Pancreas (tissue), 10 donors: Measurements from ENCODE around the gene TSPAN32. TPM values are rescaled to one million over a fixed set of nuclear protein-coding genes. Genes with fewer than 3 reads are reported as not detected.

ENCODE experiments used
- ATAC-seq, 4 donors: fragments of 200-7000 bp; cut with Tn5 transposase; one replicate each; pipeline versions ENCODE4 v1.8.0 to v1.9.1; 2020; ENCODE audit warnings: mild to moderate bottlenecking in 4 of 4, moderate library complexity in 4 of 4
- DNase-seq, 6 donors: peaks; one replicate each; pipeline ENCODE4 v3.0.0-alpha.2; 2020
- FAIRE-seq: peaks from 2 replicates; lab custom pipeline; 2012; peaks lifted over from hg19 to GRCh38; lab: Jason Lieb, UNC
- H3K27ac ChIP-seq, 4 donors: fragments of 200-600 bp; sonication (generic); 1 replicate in 3 of 4; 2 replicates in 1 of 4; pipeline versions ENCODE4 v1.5.0 to v1.8.0; 2020
- H3K27me3 ChIP-seq, 4 donors: fragments of 200-600 bp; one replicate each; pipeline ENCODE4 v1.8.0; 2021
- H3K36me3 ChIP-seq, 3 donors: fragments of 200-600 bp; sonication (generic) in 1 of 3; one replicate each; pipeline versions ENCODE4 v1.5.0 to v1.8.0; 2020 to 2021
- H3K4me1 ChIP-seq, 3 donors: fragments of 200-600 bp; one replicate each; pipeline ENCODE4 v1.8.0; 2021
- H3K4me3 ChIP-seq, 4 donors: fragments of 200-600 bp; sonication (generic) in 2 of 4; one replicate each; pipeline versions ENCODE4 v1.5.0 to v1.8.0; 2020 to 2021
- H3K9me3 ChIP-seq, 4 donors: fragments of 200-600 bp; one replicate each; pipeline ENCODE4 v1.8.0; 2021
- WGBS, 2 donors: extraction: QIAGEN DNeasy Blood & Tissue Kit; methylation state at CpG; one replicate each; pipeline ENCODE4 v1.1.7; 2013; 5-methylcytosine and 5-hydroxymethylcytosine counted together
- intact Hi-C, 3 donors: fragments of 100-400 bp; cut with DNase I; formaldehyde crosslinking; loops; one replicate each; pipeline versions ENCODE4 v1.11.1 to v1.14.2; 2022
- polyA plus RNA-seq, 2 donors: library from polyadenylated mRNA; stranded (reverse); fragments of 200-250 nt; gene quantifications; one replicate each; pipeline ENCODE4 v1.2.3, GENCODE V29; 2013
- total RNA-seq, 6 donors: library from RNA; stranded (reverse); fragmentation: NEBNext Ultra II Directional in 4 of 6; extraction: Animal tissue kit (Norgen Biotek cat#: 25700) in 4 of 6; gene quantifications; one replicate each; pipeline versions ENCODE4 v1.2.1 to v1.2.4, GENCODE V29; 2021 to 2023
- TF ChIP-seq, protein P1 (sequence below), 4 donors: fragments of 200-600 bp; sonication (generic) in 3 of 4; IDR thresholded peaks; one replicate each; pipeline versions ENCODE4 v1.5.0 to v1.8.0; 2021; ENCODE audit warnings: antibody characterized with exemption in 4 of 4
- donor health status: healthy with polysubstance abuse.
- donor health status: DM: no; HTN: no; CAD: no; lungs with moderate emphysema.
- donor health status: DM: no; HTN: no; CAD: no.
- donor health status: control.
- donor health status: control.
- donor health status: Bipolar disorder and iron deficiency.
- donor health status: DM: yes; HTN: yes; CAD: no.
- donor health status: DM: no; HTN: no; CAD: no.
- donor health status: DM: no; HTN: no; CAD: no.
- donor health status: DM: yes; HTN: yes; CAD: no.

The TSPAN32 gene
- total and polyA plus RNA-seq, 8 donors: 0.25 to 1.4 (median 0.49) TPM; not detected in 1

DNA sequence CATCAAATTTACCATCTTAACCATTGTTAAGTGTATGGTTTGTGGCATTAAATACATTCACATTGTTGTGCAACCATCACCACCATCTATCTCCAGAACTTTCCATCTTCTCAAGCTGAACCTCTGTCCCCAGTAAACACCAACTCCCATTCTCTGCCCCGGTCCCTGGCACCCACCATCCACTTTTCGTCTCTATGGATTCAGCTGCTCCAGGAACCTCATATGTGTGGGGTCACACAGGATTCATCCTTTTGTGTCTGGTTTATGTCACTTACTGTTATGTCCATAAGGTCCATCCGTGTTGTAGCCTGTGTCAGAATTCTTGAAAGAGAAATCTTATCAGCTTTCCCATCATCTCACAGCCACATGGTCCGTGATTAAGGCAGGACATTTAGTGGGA lies 16.3 kb downstream of the TSPAN32 start:
- H3K4me3 ChIP-seq: no peak overlapping the region
- no peak overlapping the region for H3K27ac ChIP-seq
- intact Hi-C loops: no loop called here
- H3K9me3 ChIP-seq: no peaks in the 10 kb centered on the region
- H3K4me1 ChIP-seq: peaks cover 9 to 12% (median 9%) of the 10 kb centered on the region in 3 donors
- FAIRE-seq (no peak), DNase-seq (no peak), ATAC-seq (no peak)
- WGBS, 2 donors: 78 to 86% methylated on average over 4 of the region's 4 CpGs
- no peaks in the 10 kb centered on the region for H3K27me3 ChIP-seq
- TF ChIP-seq, protein P1, sequence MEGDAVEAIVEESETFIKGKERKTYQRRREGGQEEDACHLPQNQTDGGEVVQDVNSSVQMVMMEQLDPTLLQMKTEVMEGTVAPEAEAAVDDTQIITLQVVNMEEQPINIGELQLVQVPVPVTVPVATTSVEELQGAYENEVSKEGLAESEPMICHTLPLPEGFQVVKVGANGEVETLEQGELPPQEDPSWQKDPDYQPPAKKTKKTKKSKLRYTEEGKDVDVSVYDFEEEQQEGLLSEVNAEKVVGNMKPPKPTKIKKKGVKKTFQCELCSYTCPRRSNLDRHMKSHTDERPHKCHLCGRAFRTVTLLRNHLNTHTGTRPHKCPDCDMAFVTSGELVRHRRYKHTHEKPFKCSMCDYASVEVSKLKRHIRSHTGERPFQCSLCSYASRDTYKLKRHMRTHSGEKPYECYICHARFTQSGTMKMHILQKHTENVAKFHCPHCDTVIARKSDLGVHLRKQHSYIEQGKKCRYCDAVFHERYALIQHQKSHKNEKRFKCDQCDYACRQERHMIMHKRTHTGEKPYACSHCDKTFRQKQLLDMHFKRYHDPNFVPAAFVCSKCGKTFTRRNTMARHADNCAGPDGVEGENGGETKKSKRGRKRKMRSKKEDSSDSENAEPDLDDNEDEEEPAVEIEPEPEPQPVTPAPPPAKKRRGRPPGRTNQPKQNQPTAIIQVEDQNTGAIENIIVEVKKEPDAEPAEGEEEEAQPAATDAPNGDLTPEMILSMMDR (IDR thresholded peaks at IDR 0.05): no peak
- no peaks in the 10 kb centered on the region for H3K36me3 ChIP-seq

DNA sequence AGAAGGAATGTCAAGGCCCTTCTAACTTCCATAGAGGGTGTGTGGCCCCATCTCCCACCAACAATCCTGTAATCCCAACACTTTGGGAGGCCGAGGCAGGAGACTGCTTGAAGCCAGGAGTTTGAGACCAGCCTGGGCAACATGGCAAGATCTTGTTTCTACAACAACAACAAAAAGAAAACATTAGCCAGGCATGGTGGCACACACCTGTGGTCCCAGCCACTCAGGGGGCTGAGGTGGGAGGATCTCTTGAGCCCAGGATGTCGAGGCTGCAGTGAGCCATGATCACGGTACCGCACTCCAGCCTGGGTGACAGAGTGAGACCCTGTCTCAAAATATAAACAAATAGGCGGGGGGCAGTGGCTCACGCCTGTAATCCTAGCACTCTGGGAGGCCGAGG lies 16.9 kb downstream of the TSPAN32 start:
- H3K36me3 ChIP-seq: no peaks in the 10 kb centered on the region
- TF ChIP-seq, protein P1 (IDR thresholded peaks at IDR 0.05): no peak
- no peak for ATAC-seq
- H3K4me3 ChIP-seq: no peak overlapping the region
- H3K27me3 ChIP-seq: no peaks in the 10 kb centered on the region
- no peak for DNase-seq
- WGBS, 2 donors: 92 to 97% methylated on average over 7 of the region's 7 CpGs
- no peak for FAIRE-seq
- H3K9me3 ChIP-seq: no peaks in the 10 kb centered on the region
- intact Hi-C loops: no loop called here
- no peak overlapping the region for H3K27ac ChIP-seq
- H3K4me1 ChIP-seq: peaks cover 9 to 12% (median 9%) of the 10 kb centered on the region in 3 donors

DNA sequence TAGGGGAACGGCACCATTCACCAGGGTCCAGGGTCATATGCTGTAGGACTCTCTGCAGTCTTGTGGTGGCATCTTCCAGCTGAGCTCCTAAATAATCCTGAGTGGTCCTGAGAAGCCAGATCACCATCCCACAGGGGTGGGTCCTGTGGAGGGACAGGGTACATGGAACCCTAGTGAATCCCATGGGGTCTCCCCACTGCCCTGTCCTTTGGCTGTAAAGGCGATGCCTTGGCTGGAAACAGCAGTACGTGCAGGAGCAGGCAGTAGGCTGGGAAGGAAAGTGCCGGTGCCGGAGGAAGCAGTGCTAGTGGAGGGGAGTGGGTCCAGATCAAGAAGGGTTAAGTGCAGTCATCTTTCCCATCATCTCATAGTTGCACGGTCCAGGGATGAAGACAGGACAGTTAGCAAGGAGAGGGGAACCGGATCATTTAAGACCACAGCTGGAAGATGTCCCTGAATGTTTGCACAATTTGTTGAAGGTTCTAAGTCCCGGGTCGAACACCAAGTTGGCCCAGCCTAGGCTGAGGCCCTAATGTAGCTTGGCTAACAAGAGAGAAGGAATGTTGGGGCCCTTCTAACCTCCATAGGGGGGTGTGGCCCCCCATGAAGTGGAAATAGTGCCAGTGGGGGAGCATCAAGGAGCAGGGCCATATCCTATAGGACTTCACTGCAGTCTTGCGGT lies 18.1 kb downstream of the TSPAN32 start:
- Histone ChIP-seq H3K4me1 (peaks cover 0 to 3% (median 0%) of the 10 kb centered on the region in 3 donors), H3K27ac (no peak overlapping the region), H3K27me3 (no peaks in the 10 kb centered on the region), H3K4me3 (no peak overlapping the region), H3K9me3 (no peaks in the 10 kb centered on the region), H3K36me3 (no peaks in the 10 kb centered on the region)
- TF ChIP-seq, protein P1 (IDR thresholded peaks at IDR 0.05): no peak
- no peak for DNase-seq
- no peak for FAIRE-seq
- ATAC-seq: no peak
- WGBS, 2 donors: 77 to 80% methylated on average over 10 of the region's 10 CpGs
- intact Hi-C loops: loop anchor here in 1 of 3 donors (5.0 kb wide), 1 partner anchor 92 kb away; no protein-coding TSS in a partner anchor

DNA sequence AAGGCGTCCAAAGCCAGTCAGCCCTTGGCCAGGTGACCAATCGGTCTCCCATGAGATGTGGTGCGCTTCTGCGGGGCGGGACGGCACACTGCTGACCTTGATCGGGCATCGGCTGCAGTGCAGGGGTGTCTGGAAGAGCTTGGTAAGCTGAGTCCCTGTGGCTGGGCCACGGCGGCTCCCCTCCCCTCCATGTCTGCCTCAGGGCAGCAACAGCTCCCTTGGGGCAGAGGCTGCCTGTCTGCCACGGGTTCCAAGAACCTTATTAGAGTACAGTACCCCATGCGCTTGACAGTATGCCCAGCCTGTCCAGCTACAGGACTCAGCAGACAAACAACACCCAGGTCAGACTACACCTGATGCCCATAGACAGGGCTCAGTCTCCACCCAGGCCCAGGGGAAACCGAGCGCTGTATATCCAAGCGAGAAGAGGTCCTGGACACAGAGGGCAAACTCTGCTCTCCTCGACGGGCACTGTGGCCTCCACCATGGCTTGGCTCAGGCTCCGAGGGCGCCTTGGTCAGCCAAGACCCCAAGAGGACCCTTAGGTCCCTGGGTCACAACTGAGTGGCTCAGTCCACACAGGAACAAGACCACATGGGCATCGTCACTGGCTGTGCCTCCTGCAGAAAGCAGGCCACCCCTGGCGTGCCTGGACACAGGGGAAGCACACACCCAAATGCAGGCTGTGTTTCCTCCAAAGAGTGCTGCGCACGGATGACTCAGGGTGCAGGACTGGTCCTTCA lies 18.9 kb downstream of the TSPAN32 start:
- WGBS, 2 donors: 79% methylated on average over 23 of the region's 23 CpGs
- intact Hi-C loops: loop anchor here in 1 of 3 donors (5.0 kb wide), 1 partner anchor 92 kb away; no protein-coding TSS in a partner anchor
- DNase-seq (no peak), FAIRE-seq (no peak), ATAC-seq (no peak)
- no peaks in the 10 kb centered on the region for H3K36me3 ChIP-seq
- no peak overlapping the region for H3K27ac ChIP-seq
- no peaks in the 10 kb centered on the region for H3K4me1 ChIP-seq
- H3K9me3 ChIP-seq: no peaks in the 10 kb centered on the region
- H3K27me3 ChIP-seq: no peaks in the 10 kb centered on the region
- TF ChIP-seq, protein P1 (IDR thresholded peaks at IDR 0.05): no peak
- H3K4me3 ChIP-seq: no peak overlapping the region
